ENCODE measurements around the gene FAM174C.

The FAM174C gene

DNA sequence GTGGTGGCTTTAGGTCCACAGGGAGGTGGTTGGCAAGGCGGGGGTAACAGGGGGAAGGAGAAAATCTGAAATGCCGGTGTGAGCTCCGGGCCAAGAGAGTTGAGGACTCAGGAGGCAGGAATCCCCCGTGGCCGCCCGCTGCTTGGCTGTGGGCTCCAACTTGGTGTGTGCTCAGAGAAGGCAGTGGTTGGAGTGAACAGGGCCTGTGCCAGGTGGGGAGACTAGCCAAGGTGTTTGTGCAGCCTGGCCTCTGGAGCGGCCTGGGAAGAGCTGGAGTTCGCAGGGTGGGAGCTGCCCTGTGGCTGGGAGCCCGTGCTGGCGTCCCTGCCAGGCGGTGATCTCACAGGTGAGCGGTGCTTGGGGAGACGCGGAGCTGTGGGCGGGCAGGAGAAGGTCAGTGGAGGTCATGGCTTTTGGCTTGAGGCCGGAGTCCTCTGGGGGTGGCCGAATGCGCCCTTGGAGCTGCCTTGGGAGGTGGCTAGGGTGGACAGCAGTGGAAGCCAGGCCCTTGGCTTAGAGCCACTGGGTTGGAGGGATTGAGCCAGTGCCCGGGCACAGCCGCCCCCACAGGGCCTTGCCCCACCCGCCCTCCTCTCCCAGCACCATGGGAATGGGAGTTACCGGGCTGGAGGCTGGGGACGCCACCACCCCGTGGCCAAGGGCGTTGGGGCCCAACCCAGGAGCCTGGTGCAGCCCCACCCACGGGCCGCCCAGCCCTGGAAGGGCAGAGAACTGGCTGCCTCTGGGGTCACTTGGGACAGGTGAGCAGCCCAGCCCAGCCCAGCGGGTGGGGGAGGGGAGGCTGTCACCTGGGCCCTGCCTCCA is 13.3 kb upstream of the FAM174C start:
- WGBS (ENCODE audit: insufficient coverage) = 49% methylated on average over 14 of the region's 28 CpGs
- Histone ChIP-seq H3K27me3 (replicated peaks in 2 of 5; ENCODE audit: control insufficient read depth in 4 of 5, insufficient read depth in 5 of 5, low read length in 4 of 5) (no peaks in the 10 kb centered on the region), H3K9me3 (ENCODE audit: control extremely low read depth in 1 of 5, control insufficient read depth in 4 of 5, insufficient read depth in 2 of 5, low read depth in 1 of 5, low read length in 4 of 5) (no peaks in the 10 kb centered on the region), H3K27ac (ENCODE audit: insufficient read depth in 1 of 2, low read depth in 1 of 2, low read length in 2 of 2, poor library complexity in 1 of 2, severe bottlenecking in 2 of 2) (peak overlapping the region; percentile 66 to 86), H3K4me1 (ENCODE audit: control extremely low read depth in 1 of 4, control insufficient read depth in 4 of 4, insufficient read depth in 4 of 4, low read length in 3 of 4) (peaks cover 0 to 83% (median 78%) of the 10 kb centered on the region in 4 experiments), H3K4me3 (ENCODE audit: control insufficient read depth in 1 of 7, extremely low read depth in 1 of 7, insufficient read depth in 4 of 7, low read depth in 2 of 7, low read length in 6 of 7) (peak overlapping the region; percentile 15 to 85 (median 74)), H3K36me3 (ENCODE audit: control insufficient read depth in 4 of 4, insufficient read depth in 4 of 4, low read length in 3 of 4) (peaks cover 0 to 14% (median 8%) of the 10 kb centered on the region in 4 experiments)
- DNase-seq = peak in 1 of 3 donors; percentile 64
- CTCF ChIA-PET = interaction anchor here (0.6 to 17.7 kb wide), 3 partner anchors 7 to 111 kb away, joined by 3 to 268 read pairs (median 60); no protein-coding TSS in a partner anchor
- POLR2A ChIA-PET = interaction anchor here (1.4 to 2.3 kb wide), 4 partner anchors 7 to 18 kb away, joined by 4 to 9 read pairs (median 8); partner anchors contain the start of gene CIRBP

DNA sequence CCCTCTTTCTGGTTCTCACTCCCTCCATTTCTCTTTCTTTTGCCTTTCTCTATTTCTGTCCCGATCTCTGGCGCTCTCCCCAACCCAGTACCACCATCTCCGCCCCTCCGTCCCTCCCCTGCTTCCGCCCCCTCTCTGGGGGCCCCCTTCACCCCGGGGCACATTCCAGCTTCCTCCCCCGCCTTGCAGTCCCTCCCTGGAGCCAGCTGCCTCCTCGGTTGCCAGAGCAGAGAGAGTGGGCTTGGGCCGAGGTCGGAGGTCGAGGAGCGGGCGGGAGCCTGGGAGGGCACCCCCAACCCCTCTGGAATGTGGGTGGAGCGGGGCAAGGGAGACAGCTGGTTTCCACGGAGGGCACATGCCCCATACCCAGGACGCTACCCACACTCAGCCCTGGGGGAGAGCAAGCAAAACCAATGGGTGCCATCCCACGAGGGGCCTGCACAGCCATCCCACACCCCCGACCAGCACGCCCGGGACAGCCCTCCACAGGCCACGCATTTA is 12.7 kb upstream of the FAM174C start:
- ChIA-PET POLR2A (interaction anchor here (2.0 to 2.3 kb wide), 2 partner anchors 10 to 18 kb away, joined by 9 to 11 read pairs; no protein-coding TSS in a partner anchor), CTCF (interaction anchor here (0.6 to 17.7 kb wide), 3 partner anchors 8 to 110 kb away, joined by 3 to 268 read pairs (median 60); no protein-coding TSS in a partner anchor)
- WGBS (ENCODE audit: insufficient coverage) = 38% methylated on average over 10 of the region's 21 CpGs
- Histone ChIP-seq H3K36me3 (ENCODE audit: control insufficient read depth in 4 of 4, insufficient read depth in 4 of 4, low read length in 3 of 4) (peaks cover 0 to 7% (median 4%) of the 10 kb centered on the region in 4 experiments), H3K27ac (ENCODE audit: insufficient read depth in 1 of 2, low read depth in 1 of 2, low read length in 2 of 2, poor library complexity in 1 of 2, severe bottlenecking in 2 of 2) (peak overlapping the region in 1 of 2 experiments; percentile 86), H3K27me3 (replicated peaks in 2 of 5; ENCODE audit: control insufficient read depth in 4 of 5, insufficient read depth in 5 of 5, low read length in 4 of 5) (peaks cover 0 to 6% (median 0%) of the 10 kb centered on the region in 5 experiments), H3K4me1 (ENCODE audit: control extremely low read depth in 1 of 4, control insufficient read depth in 4 of 4, insufficient read depth in 4 of 4, low read length in 3 of 4) (peaks cover 0 to 83% (median 79%) of the 10 kb centered on the region in 4 experiments), H3K4me3 (ENCODE audit: control insufficient read depth in 1 of 7, extremely low read depth in 1 of 7, insufficient read depth in 4 of 7, low read depth in 2 of 7, low read length in 6 of 7) (peak overlapping the region in 4 of 7 experiments; percentile 7 to 85 (median 32)), H3K9me3 (ENCODE audit: control extremely low read depth in 1 of 5, control insufficient read depth in 4 of 5, insufficient read depth in 2 of 5, low read depth in 1 of 5, low read length in 4 of 5) (no peaks in the 10 kb centered on the region)
- no peak for DNase-seq

DNA sequence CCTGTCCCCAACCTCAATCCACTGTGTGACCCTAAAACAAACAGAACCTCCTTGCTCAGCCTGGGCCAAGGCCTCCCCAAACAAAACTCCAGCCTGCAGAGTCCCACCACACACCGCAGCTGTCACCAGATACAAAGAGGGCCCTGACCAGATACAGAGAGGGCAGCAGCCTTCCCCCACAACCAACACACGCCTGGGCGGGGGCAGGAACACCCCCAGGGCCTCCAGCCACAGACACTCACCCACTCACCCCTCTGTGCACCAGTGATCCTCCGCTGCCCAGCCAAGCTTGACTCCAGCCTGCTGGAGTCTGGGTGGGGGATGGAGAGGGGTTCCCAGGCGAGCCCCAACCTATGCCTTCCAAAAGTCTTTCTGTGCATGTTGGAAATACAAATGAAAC is 12.1 kb upstream of the FAM174C start:
- Histone ChIP-seq H3K27me3 (replicated peaks in 2 of 5; ENCODE audit: control insufficient read depth in 4 of 5, insufficient read depth in 5 of 5, low read length in 4 of 5) (peaks cover 0 to 6% (median 0%) of the 10 kb centered on the region in 5 experiments), H3K27ac (ENCODE audit: insufficient read depth in 1 of 2, low read depth in 1 of 2, low read length in 2 of 2, poor library complexity in 1 of 2, severe bottlenecking in 2 of 2) (peak overlapping the region in 1 of 2 experiments; percentile 86), H3K4me3 (ENCODE audit: control insufficient read depth in 1 of 7, extremely low read depth in 1 of 7, insufficient read depth in 4 of 7, low read depth in 2 of 7, low read length in 6 of 7) (peak overlapping the region in 1 of 7 experiments; percentile 13), H3K4me1 (ENCODE audit: control extremely low read depth in 1 of 4, control insufficient read depth in 4 of 4, insufficient read depth in 4 of 4, low read length in 3 of 4) (peaks cover 0 to 83% (median 79%) of the 10 kb centered on the region in 4 experiments), H3K36me3 (ENCODE audit: control insufficient read depth in 4 of 4, insufficient read depth in 4 of 4, low read length in 3 of 4) (peaks cover 0 to 3% (median 1%) of the 10 kb centered on the region in 4 experiments), H3K9me3 (ENCODE audit: control extremely low read depth in 1 of 5, control insufficient read depth in 4 of 5, insufficient read depth in 2 of 5, low read depth in 1 of 5, low read length in 4 of 5) (no peaks in the 10 kb centered on the region)
- WGBS (ENCODE audit: insufficient coverage) = 100% methylated on average over 1 of the region's 5 CpGs
- ChIA-PET POLR2A (interaction anchor here (2.0 kb wide), 1 partner anchor 10 kb away, joined by 11 read pairs; no protein-coding TSS in a partner anchor), CTCF (interaction anchor here (7.3 to 17.7 kb wide), 2 partner anchors 8 to 18 kb away, joined by 60 to 268 read pairs; no protein-coding TSS in a partner anchor)
- no peak for DNase-seq

DNA sequence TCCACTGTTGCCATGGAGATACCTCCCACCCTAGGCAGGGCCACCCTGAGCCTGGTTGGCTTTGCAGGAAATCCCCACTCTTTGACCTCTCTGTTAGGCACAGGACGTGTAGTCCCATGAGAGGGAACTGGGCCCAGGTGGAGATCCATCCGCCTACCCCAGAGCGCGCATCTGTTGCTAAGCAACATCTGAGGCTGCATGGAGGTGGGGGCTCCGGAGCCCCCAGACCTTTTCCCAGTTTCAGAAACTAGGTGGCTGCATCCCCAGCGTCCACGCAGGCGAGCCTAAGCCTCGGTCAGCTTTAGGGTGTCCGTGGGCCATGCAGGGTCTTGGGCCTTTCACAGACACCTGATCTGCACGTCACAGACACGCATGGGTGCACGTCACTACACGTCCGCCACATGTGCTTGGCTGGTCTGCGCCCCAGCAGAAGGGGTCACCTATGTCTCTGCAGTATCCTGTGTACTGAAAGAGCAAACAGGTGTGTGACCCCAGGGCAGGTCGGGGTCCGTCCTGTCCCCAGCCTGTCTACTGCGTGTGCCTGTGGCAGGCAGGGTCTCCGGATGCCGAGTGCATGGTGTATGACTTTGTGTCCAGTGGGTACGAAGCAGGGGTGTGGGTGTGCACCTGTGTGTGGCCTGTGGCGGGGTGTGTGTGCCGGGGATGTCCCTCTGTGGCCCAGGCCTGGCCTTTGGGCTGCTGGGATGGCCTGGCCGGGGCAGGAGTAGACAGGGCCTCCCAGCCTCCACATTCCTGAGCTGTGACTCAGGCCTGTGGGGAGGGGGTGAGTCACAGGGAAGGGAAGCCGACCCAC is 10.3 kb upstream of the FAM174C start:
- H3K9me3 ChIP-seq (ENCODE audit: control extremely low read depth in 1 of 5, control insufficient read depth in 4 of 5, insufficient read depth in 2 of 5, low read depth in 1 of 5, low read length in 4 of 5) = no peaks in the 10 kb centered on the region
- DNase-seq = no peak
- no peak overlapping the region for H3K4me3 ChIP-seq (ENCODE audit: control insufficient read depth in 1 of 7, extremely low read depth in 1 of 7, insufficient read depth in 4 of 7, low read depth in 2 of 7, low read length in 6 of 7)
- ChIA-PET POLR2A (interaction anchor here (0.8 to 5.0 kb wide), 5 partner anchors 11 to 21 kb away, joined by 3 to 98 read pairs (median 19); no protein-coding TSS in a partner anchor), CTCF (interaction anchor here (1.0 to 17.7 kb wide), 3 partner anchors 10 to 62 kb away, joined by 3 to 268 read pairs (median 60); no protein-coding TSS in a partner anchor)
- WGBS (ENCODE audit: insufficient coverage) = 95% methylated on average over 25 of the region's 26 CpGs
- H3K27me3 ChIP-seq (replicated peaks in 2 of 5; ENCODE audit: control insufficient read depth in 4 of 5, insufficient read depth in 5 of 5, low read length in 4 of 5) = peaks cover 0 to 6% (median 0%) of the 10 kb centered on the region in 5 experiments
- H3K4me1 ChIP-seq (ENCODE audit: control extremely low read depth in 1 of 4, control insufficient read depth in 4 of 4, insufficient read depth in 4 of 4, low read length in 3 of 4) = peaks cover 3 to 77% (median 74%) of the 10 kb centered on the region in 4 experiments
- no peaks in the 10 kb centered on the region for H3K36me3 ChIP-seq (ENCODE audit: control insufficient read depth in 4 of 4, insufficient read depth in 4 of 4, low read length in 3 of 4)
- no peak overlapping the region for H3K27ac ChIP-seq (ENCODE audit: insufficient read depth in 1 of 2, low read depth in 1 of 2, low read length in 2 of 2, poor library complexity in 1 of 2, severe bottlenecking in 2 of 2)

DNA sequence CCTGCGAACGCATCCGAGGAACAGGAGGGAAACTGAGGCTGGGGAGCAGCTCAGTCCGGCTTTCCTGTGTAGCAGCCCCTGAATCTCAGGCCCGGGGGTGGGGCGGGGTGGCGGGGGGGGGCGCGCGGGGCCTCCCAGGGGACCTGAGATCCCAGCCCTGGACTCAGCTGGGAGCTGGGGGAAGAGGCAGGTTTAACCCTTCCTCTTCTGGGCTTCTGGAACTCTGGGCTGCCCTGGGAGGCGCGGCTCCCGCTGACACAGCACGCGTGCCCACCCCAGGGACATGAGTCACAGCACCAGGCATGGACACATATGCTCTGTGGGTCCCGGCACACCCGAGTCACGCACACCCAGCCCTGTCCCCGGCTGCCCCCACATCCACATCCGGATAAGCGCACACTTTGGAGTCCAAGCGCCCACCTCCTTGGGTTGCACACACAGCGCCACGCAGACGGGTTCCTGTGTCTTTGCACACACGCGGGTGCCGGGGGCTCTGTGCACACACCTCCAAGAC is 9.7 kb upstream of the FAM174C start:
- DNase-seq = peak; percentile 81 to 92 (median 89)
- 24% methylated on average over 23 of the region's 28 CpGs for WGBS (ENCODE audit: insufficient coverage)
- ChIA-PET POLR2A (interaction anchor here (1.6 to 5.0 kb wide), 4 partner anchors 10 to 21 kb away, joined by 6 to 98 read pairs (median 26); partner anchors contain the start of gene FAM174C), CTCF (interaction anchor here (1.0 to 17.7 kb wide), 4 partner anchors 11 to 62 kb away, joined by 3 to 268 read pairs (median 36); partner anchors contain the start of gene ATP5F1D)
- peak overlapping the region in 1 of 2 experiments; percentile 49 for H3K27ac ChIP-seq (ENCODE audit: insufficient read depth in 1 of 2, low read depth in 1 of 2, low read length in 2 of 2, poor library complexity in 1 of 2, severe bottlenecking in 2 of 2)
- peaks cover 6 to 77% (median 74%) of the 10 kb centered on the region in 4 experiments for H3K4me1 ChIP-seq (ENCODE audit: control extremely low read depth in 1 of 4, control insufficient read depth in 4 of 4, insufficient read depth in 4 of 4, low read length in 3 of 4)
- H3K36me3 ChIP-seq (ENCODE audit: control insufficient read depth in 4 of 4, insufficient read depth in 4 of 4, low read length in 3 of 4) = peaks cover 0 to 2% (median under 1%) of the 10 kb centered on the region in 4 experiments
- H3K27me3 ChIP-seq (replicated peaks in 2 of 5; ENCODE audit: control insufficient read depth in 4 of 5, insufficient read depth in 5 of 5, low read length in 4 of 5) = peaks cover 0 to 6% (median 0%) of the 10 kb centered on the region in 5 experiments
- H3K4me3 ChIP-seq (ENCODE audit: control insufficient read depth in 1 of 7, extremely low read depth in 1 of 7, insufficient read depth in 4 of 7, low read depth in 2 of 7, low read length in 6 of 7) = peak overlapping the region in 6 of 7 experiments; percentile 32 to 73 (median 55)
- no peaks in the 10 kb centered on the region for H3K9me3 ChIP-seq (ENCODE audit: control extremely low read depth in 1 of 5, control insufficient read depth in 4 of 5, insufficient read depth in 2 of 5, low read depth in 1 of 5, low read length in 4 of 5)
